Peyer's patch (tissue), 4 donors: ENCODE data around the gene GABBR2. TPM values are rescaled to one million over a fixed set of nuclear protein-coding genes. Genes with fewer than 3 reads are reported as not detected.

Experiments used
- DNase-seq, 3 donors: peaks; one replicate each; pipeline ENCODE4 v3.0.0-alpha.2; 2017 to 2019
- H3K27ac ChIP-seq, 4 donors: fragments of 200-600 bp; sonication (generic); one replicate each; pipeline ENCODE4 v1.5.1; 2016 to 2019
- H3K27me3 ChIP-seq, 2 donors: fragments of 200-600 bp; sonication (generic); one replicate each; pipeline ENCODE4 v1.5.1; 2019
- H3K36me3 ChIP-seq, 3 donors: fragments of 200-600 bp; sonication (generic); one replicate each; pipeline ENCODE4 v1.5.1; 2016 to 2019
- H3K4me1 ChIP-seq, 4 donors: fragments of 200-600 bp; sonication (generic); one replicate each; pipeline ENCODE4 v1.5.1; 2016 to 2019
- H3K4me3 ChIP-seq, 4 donors: fragments of 200-600 bp; sonication (generic); 1 replicate in 3 of 4; 2 replicates in 1 of 4; pipeline ENCODE4 v1.5.1; 2016 to 2019; ENCODE audit warnings: mild to moderate bottlenecking in 1 of 4
- H3K9me3 ChIP-seq, 4 donors: fragments of 200-600 bp; sonication (generic); one replicate each; pipeline ENCODE4 v1.5.1; 2016 to 2019; ENCODE audit warnings: mild to moderate bottlenecking in 1 of 4
- POLR2A ChIP-seq, 2 donors: fragments of 450-650 bp; IDR thresholded peaks; one replicate each; pipeline ENCODE4 v1.5.1; 2017; ENCODE audit warnings: antibody characterized with exemption in 2 of 2, mild to moderate bottlenecking in 2 of 2, moderate library complexity in 2 of 2
- total RNA-seq, 4 donors: library from RNA; depleted of rRNA; stranded (reverse); fragments of >200 nt; gene quantifications; one replicate each; pipeline ENCODE4 v1.1.0, GENCODE V29; 2016
- TF ChIP-seq, protein P1 (sequence below), 6 experiments: fragments of 450-650 bp in 4 of 6; fragments of 200-600 bp in 2 of 6; sonication (generic) in 1 of 6; IDR thresholded peaks; one replicate each; pipeline ENCODE4 v1.5.1; 2017 to 2019; ENCODE audit warnings: antibody characterized with exemption in 6 of 6, mild to moderate bottlenecking in 3 of 6, moderate library complexity in 1 of 6

The GABBR2 gene
- total RNA-seq, 4 donors from 2014 or later = not detected

DNA sequence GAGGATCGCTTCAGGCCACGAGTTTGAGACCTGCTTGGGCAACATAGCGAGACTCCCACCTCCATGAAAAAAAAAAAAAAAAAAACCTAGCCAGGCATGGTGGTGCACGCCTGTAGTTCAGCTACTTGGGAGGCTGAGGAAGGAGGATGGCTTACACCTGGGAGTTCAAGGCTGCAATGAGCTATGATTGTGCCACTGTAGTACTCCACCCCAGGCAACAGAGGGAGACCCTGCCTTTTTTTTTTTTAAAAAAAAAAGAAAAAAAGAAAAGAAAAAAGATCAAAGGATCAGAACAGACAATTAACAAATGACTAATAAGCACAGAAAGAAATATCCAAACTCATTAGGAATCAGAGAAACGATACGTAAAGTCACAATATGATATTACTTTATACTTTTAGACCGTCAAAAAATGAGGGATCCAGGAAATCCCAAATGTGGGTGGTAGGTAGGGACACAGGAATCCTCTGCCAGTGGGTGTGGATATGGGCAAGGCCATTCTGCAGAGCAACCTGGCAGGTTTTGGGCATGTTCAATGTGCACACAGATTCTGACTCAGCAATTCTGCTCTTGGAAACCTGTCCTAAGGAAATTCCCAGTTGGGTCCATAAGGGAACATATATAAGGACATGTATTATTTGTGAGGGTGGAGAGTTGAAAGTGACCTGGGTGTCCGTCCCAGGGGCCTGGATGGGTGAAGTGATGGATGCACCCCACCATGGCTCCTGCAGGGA, 308.6 kb downstream of the GABBR2 start:
- Histone ChIP-seq H3K27me3 (no peaks in the 10 kb centered on the region), H3K4me3 (no peak overlapping the region), H3K4me1 (no peaks in the 10 kb centered on the region), H3K36me3 (no peaks in the 10 kb centered on the region), H3K9me3 (no peaks in the 10 kb centered on the region), H3K27ac (no peak overlapping the region)
- TF ChIP-seq, protein P1, sequence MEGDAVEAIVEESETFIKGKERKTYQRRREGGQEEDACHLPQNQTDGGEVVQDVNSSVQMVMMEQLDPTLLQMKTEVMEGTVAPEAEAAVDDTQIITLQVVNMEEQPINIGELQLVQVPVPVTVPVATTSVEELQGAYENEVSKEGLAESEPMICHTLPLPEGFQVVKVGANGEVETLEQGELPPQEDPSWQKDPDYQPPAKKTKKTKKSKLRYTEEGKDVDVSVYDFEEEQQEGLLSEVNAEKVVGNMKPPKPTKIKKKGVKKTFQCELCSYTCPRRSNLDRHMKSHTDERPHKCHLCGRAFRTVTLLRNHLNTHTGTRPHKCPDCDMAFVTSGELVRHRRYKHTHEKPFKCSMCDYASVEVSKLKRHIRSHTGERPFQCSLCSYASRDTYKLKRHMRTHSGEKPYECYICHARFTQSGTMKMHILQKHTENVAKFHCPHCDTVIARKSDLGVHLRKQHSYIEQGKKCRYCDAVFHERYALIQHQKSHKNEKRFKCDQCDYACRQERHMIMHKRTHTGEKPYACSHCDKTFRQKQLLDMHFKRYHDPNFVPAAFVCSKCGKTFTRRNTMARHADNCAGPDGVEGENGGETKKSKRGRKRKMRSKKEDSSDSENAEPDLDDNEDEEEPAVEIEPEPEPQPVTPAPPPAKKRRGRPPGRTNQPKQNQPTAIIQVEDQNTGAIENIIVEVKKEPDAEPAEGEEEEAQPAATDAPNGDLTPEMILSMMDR (IDR thresholded peaks at IDR 0.05) = no peak
- TF ChIP-seq POLR2A (IDR thresholded peaks at IDR 0.05) = no peak
- no peak for DNase-seq

DNA sequence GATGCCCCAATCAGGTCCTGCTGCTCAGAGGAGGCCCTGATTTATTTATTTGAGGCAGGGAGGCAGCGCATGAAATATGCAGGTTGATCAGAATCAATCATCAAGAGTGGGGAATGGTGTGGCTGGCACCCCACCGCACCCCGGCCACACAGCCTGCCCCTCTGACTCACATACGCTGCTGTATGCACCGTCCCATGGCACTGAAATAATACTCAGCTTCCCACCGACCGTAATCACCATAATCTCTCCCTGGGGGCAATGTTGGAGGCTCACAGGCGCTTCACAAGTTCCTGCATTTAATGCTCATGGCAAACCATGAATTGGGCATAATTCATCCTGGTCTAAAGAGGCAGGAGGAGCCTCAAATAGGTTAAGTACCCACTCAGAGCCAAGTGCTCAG, 312.1 kb downstream of the GABBR2 start:
- H3K9me3 ChIP-seq = no peaks in the 10 kb centered on the region
- H3K4me3 ChIP-seq = no peak overlapping the region
- TF ChIP-seq, protein P1 (IDR thresholded peaks at IDR 0.05) = no peak
- no peak for TF ChIP-seq POLR2A (IDR thresholded peaks at IDR 0.05)
- DNase-seq = no peak
- peaks cover 0 to 2% (median 0%) of the 10 kb centered on the region in 4 donors for H3K4me1 ChIP-seq
- no peaks in the 10 kb centered on the region for H3K36me3 ChIP-seq
- H3K27me3 ChIP-seq = no peaks in the 10 kb centered on the region
- H3K27ac ChIP-seq = no peak overlapping the region

DNA sequence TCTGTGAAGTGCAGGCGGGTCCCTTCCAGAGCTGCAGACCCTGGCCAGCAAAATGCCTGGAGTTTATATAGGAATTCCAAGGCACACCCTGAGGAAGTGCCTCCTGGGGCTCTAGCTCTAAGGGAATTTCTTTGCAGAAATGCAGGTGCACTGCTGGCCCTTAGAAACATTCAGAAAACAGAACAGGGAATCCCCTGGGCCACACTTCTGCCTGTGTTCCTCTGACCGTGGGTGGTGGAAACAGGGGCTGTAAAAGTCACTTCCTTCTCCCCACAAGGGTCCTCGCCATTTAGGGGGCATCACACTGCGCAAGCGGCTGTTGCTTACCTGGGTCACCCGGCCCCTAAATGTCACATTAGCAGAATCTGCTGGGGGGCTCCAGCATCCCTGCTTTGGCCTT, 312.5 kb downstream of the GABBR2 start:
- H3K9me3 ChIP-seq = no peaks in the 10 kb centered on the region
- H3K27ac ChIP-seq = no peak overlapping the region
- no peaks in the 10 kb centered on the region for H3K27me3 ChIP-seq
- no peak for DNase-seq
- TF ChIP-seq POLR2A (IDR thresholded peaks at IDR 0.05) = no peak
- TF ChIP-seq, protein P1 (IDR thresholded peaks at IDR 0.05) = no peak
- H3K36me3 ChIP-seq = no peaks in the 10 kb centered on the region
- H3K4me3 ChIP-seq = no peak overlapping the region
- peaks cover 0 to 4% (median 0%) of the 10 kb centered on the region in 4 donors for H3K4me1 ChIP-seq

DNA sequence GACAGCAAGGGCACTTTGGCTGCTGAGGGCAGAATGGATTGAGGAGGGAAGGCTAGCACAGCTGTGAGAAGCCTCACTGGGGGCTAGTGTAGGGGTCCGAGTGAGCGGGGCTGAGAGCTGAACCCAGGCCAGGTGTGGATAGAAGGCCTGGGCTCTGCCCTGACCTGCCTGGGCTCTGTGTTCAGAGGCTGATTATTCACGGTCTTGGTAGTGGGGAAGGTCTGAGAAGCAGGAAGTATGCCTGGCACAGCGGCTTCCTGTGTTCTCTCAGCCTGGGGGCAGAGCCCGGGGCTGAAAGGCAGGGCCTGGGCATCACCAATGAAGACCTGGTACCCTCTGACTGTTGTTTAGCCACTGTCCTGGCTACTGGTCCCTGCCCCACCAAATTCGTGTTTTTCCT, 316.9 kb downstream of the GABBR2 start:
- Histone ChIP-seq H3K36me3 (no peaks in the 10 kb centered on the region), H3K9me3 (no peaks in the 10 kb centered on the region), H3K4me3 (no peak overlapping the region), H3K27me3 (no peaks in the 10 kb centered on the region), H3K4me1 (peaks cover 0 to 4% (median 0%) of the 10 kb centered on the region in 4 donors), H3K27ac (peak overlapping the region in 1 of 4 donors; percentile 46)
- TF ChIP-seq POLR2A (IDR thresholded peaks at IDR 0.05) = no peak
- TF ChIP-seq, protein P1 (IDR thresholded peaks at IDR 0.05) = no peak
- peak in 2 of 3 donors; percentile 45 to 56 for DNase-seq

DNA sequence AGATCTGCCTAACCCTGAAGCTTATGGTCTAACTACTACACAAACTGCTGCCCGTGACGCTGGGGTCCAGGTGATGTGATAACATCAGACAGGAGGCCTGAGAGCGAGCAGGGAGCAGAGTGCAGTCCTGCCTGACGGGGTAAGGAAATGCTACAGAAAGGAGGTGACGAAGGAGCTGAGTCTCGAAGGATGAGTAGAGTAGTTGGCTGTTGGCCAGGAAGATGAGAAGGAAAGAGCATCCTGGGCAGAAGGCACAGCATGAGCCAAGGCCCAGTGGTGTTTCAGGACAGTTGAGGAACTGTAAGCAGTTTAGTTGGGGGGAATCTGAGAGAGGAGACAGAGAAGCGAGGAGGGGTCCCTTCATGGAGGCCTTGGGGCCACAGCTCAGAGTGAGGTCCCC, 317.3 kb downstream of the GABBR2 start:
- Histone ChIP-seq H3K4me3 (no peak overlapping the region), H3K27me3 (no peaks in the 10 kb centered on the region), H3K27ac (peak overlapping the region in 1 of 4 donors; percentile 46), H3K9me3 (no peaks in the 10 kb centered on the region), H3K4me1 (peaks cover 0 to 4% (median 0%) of the 10 kb centered on the region in 4 donors), H3K36me3 (no peaks in the 10 kb centered on the region)
- no peak for TF ChIP-seq POLR2A (IDR thresholded peaks at IDR 0.05)
- TF ChIP-seq, protein P1 (IDR thresholded peaks at IDR 0.05) = no peak
- DNase-seq = no peak
